ENCODE results near the gene RANBP3L. TPM values are rescaled to one million over a fixed set of nuclear protein-coding genes. Genes with fewer than 3 reads are reported as not detected.
"Not testable (repeated sequence)": the region's sequence is repeated elsewhere in the genome, so short reads cannot be mapped to it uniquely, and the experiment has no call there.

The RANBP3L gene
- total RNA-seq, 5 donors from 2014 or later (not counting 1 experiment from before 2014, with no cell fraction given) = not detected

DNA sequence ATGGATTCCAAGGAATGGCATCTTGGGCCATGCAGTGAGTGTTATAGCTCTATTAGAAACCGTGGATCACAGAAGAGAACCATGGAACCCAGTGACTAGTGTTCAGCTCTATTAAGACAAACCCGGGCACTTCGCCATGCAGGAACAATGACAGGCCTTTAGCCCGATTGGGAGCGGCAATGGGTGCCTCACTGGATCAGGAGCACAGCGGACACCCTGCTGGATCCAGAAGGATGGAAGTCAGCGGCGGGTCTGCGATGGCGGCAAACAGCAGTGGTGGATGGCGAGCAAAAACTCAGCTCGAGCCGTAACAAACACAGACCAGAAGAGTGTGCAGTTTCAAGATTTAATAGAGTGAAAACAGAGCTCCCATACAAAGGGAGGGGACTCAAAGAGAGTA is 31.0 kb upstream of the RANBP3L start:
- DNase-seq; H3K27me3 Mint-ChIP-seq; H3K4me3 Mint-ChIP-seq; H3K4me1 ChIP-seq (ENCODE audit: control insufficient read depth in 1 of 2, extremely low read depth in 1 of 2, insufficient read depth in 2 of 2, low read length in 2 of 2); H3K9me3 ChIP-seq; H3K27ac Mint-ChIP-seq; H3K36me3 ChIP-seq (ENCODE audit: control insufficient read depth in 2 of 2, extremely low read depth in 1 of 2, insufficient read depth in 1 of 2, low read length in 1 of 2); H3K27ac ChIP-seq (ENCODE audit: low read length); H3K9me3 Mint-ChIP-seq; CTCF ChIA-PET; H3K4me3 ChIP-seq (ENCODE audit: control insufficient read depth in 1 of 2, extremely low read depth in 1 of 2, low read length in 1 of 2); H3K4me1 Mint-ChIP-seq; H3K36me3 Mint-ChIP-seq; ATAC-seq (replicated peaks in 1 of 4): not testable (repeated sequence)
- peaks cover 0 to 12% of the 10 kb centered on the region in 2 experiments for H3K27me3 ChIP-seq (replicated peaks in 1 of 2; ENCODE audit: control insufficient read depth in 2 of 2, extremely low read depth in 1 of 2, insufficient read depth in 2 of 2, low read length in 1 of 2)
- 85% methylated on average over 10 of the region's 13 CpGs for WGBS (ENCODE audit: insufficient coverage)
- POLR2A ChIA-PET = interaction anchor here in 1 of 2 donors (0.6 kb wide), 1 partner anchor 962 kb away, joined by 3 read pairs; no protein-coding TSS in a partner anchor

DNA sequence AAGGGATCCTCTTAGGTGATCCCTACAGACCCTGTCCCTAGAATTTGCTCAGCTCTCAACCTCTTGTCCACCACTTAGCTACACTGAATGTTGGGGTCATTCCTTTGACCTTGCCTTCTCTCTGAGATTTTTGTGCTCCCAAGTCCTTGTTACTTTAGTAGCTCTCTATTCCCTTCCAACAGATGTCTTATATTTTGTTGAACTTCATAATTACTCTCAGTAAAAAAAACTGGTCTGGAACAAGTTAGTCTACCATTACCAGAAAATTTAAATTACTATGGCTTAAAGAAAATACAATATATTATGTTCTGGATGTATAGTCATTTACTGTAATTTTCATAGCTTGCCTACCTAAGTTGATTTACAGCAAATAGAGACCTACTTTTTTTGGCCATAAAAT is 23.5 kb upstream of the RANBP3L start:
- CTCF ChIA-PET = interaction anchor here in 1 of 2 donors (0.6 kb wide), 1 partner anchor 572 kb away, joined by 3 read pairs; no protein-coding TSS in a partner anchor
- peaks cover 2 to 3% (median 3%) of the 10 kb centered on the region in 3 donors for H3K9me3 Mint-ChIP-seq
- no peaks in the 10 kb centered on the region for H3K9me3 ChIP-seq
- no peaks in the 10 kb centered on the region for H3K36me3 Mint-ChIP-seq
- H3K4me1 ChIP-seq (ENCODE audit: control insufficient read depth in 1 of 2, extremely low read depth in 1 of 2, insufficient read depth in 2 of 2, low read length in 2 of 2) = no peaks in the 10 kb centered on the region
- no peaks in the 10 kb centered on the region for H3K4me1 Mint-ChIP-seq
- peaks cover 10 to 13% of the 10 kb centered on the region in 2 donors for H3K27me3 Mint-ChIP-seq
- no peak overlapping the region for H3K4me3 Mint-ChIP-seq
- H3K27ac Mint-ChIP-seq = no peak overlapping the region
- no peaks in the 10 kb centered on the region for H3K36me3 ChIP-seq (ENCODE audit: control insufficient read depth in 2 of 2, extremely low read depth in 1 of 2, insufficient read depth in 1 of 2, low read length in 1 of 2)
- H3K27me3 ChIP-seq (replicated peaks in 1 of 2; ENCODE audit: control insufficient read depth in 2 of 2, extremely low read depth in 1 of 2, insufficient read depth in 2 of 2, low read length in 1 of 2) = peaks cover 0 to 7% of the 10 kb centered on the region in 2 experiments
- H3K27ac ChIP-seq (ENCODE audit: low read length) = no peak overlapping the region
- no peak for DNase-seq
- no peak overlapping the region for H3K4me3 ChIP-seq (ENCODE audit: control insufficient read depth in 1 of 2, extremely low read depth in 1 of 2, low read length in 1 of 2)
- POLR2A ChIA-PET = no interaction called here
- ATAC-seq (replicated peaks in 1 of 4) = no peak

DNA sequence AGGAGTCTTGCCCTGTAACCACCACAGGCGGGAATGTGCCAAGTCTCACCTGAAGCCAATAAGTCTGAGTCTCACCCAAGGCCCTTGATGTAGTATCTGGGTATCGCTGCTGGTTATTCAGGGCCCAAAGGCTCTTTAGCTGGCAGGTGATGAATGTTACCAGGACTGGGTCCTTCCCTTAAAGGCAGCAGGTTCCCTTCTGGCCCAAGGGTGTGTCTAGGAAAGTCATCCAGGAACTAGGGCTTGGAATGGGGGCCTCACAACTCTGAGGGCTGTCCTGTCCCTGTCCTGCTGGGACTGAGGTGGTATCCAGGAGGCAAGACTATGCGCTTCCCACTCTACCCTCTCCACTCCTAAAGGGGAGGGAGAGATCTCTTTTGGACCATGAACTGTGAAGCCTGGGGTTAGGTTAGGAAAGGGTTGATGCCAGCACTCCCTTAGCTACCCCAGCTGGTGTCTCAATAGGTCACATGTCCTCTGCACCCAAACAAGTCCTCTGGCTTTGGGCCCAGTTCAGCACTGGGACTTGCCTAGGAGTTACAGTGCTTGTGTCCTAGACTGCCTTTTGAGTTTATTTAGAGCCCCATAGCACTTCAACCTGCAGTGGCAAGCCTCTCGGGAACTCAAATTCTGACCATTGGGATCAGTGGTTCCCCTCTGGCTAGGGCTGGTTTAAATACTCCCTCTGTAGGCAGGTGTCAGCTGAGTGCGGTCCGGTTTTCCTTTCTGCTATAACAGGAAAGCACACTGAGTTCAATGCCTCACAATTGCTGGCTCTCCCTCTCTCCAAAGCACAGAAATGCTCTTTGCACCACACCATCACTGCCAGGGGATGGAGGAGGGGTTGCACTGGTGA is 22.5 kb upstream of the RANBP3L start:
- peaks cover 10 to 22% of the 10 kb centered on the region in 2 donors for H3K27me3 Mint-ChIP-seq
- no peaks in the 10 kb centered on the region for H3K36me3 ChIP-seq (ENCODE audit: control insufficient read depth in 2 of 2, extremely low read depth in 1 of 2, insufficient read depth in 1 of 2, low read length in 1 of 2)
- no peak for DNase-seq
- H3K9me3 ChIP-seq = no peaks in the 10 kb centered on the region
- H3K27ac ChIP-seq (ENCODE audit: low read length) = no peak overlapping the region
- H3K27ac Mint-ChIP-seq = no peak overlapping the region
- H3K4me3 ChIP-seq (ENCODE audit: control insufficient read depth in 1 of 2, extremely low read depth in 1 of 2, low read length in 1 of 2) = no peak overlapping the region
- H3K9me3 Mint-ChIP-seq = peaks cover 2 to 3% (median 3%) of the 10 kb centered on the region in 3 donors
- no peak overlapping the region for H3K4me3 Mint-ChIP-seq
- POLR2A ChIA-PET = no interaction called here
- no peak for ATAC-seq (replicated peaks in 1 of 4)
- H3K4me1 Mint-ChIP-seq = no peaks in the 10 kb centered on the region
- CTCF ChIA-PET = no interaction called here
- no peaks in the 10 kb centered on the region for H3K4me1 ChIP-seq (ENCODE audit: control insufficient read depth in 1 of 2, extremely low read depth in 1 of 2, insufficient read depth in 2 of 2, low read length in 2 of 2)
- 64% methylated on average over 2 of the region's 6 CpGs for WGBS (ENCODE audit: insufficient coverage)
- no peaks in the 10 kb centered on the region for H3K36me3 Mint-ChIP-seq
- H3K27me3 ChIP-seq (replicated peaks in 1 of 2; ENCODE audit: control insufficient read depth in 2 of 2, extremely low read depth in 1 of 2, insufficient read depth in 2 of 2, low read length in 1 of 2) = peaks cover 0 to 7% of the 10 kb centered on the region in 2 experiments

DNA sequence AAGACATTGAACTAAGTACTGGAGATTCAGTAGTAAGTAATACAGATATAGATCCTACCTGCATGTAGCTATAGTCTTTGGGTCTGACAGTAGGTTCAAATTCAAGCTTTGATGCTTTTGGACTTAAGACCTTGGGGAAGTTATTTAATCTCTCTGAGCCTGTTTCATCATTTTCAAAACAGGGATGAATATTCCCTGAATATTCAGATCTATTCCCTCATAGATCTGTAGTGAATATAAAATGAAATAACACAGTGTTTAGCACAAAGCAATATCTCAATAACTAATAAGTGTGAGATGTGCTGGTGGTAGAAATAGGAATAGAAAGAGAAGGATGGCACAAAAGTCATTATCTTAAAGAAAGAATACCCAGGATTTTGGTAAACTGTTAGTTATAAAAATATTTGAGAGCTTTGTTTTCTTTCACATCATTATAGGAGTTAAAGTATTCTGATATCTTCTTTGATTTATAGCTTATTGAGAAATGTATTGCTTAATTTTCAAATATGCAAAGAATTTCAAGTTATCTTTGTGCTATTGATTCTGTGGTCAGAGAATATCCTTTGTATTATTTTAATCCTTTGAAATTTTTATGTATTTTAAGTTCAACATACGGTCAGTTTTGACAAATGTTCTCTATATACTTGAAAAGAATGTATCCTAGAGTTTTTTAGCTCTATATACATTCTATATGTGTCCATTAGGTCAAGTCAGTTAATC is 11.4 kb upstream of the RANBP3L start:
- Histone ChIP-seq H3K27ac (ENCODE audit: low read length) (no peak overlapping the region), H3K36me3 (ENCODE audit: control insufficient read depth in 2 of 2, extremely low read depth in 1 of 2, insufficient read depth in 1 of 2, low read length in 1 of 2) (no peaks in the 10 kb centered on the region), H3K27me3 (replicated peaks in 1 of 2; ENCODE audit: control insufficient read depth in 2 of 2, extremely low read depth in 1 of 2, insufficient read depth in 2 of 2, low read length in 1 of 2) (peaks cover 0 to 3% of the 10 kb centered on the region in 2 experiments), H3K4me1 (ENCODE audit: control insufficient read depth in 1 of 2, extremely low read depth in 1 of 2, insufficient read depth in 2 of 2, low read length in 2 of 2) (no peaks in the 10 kb centered on the region), H3K4me3 (ENCODE audit: control insufficient read depth in 1 of 2, extremely low read depth in 1 of 2, low read length in 1 of 2) (no peak overlapping the region), H3K9me3 (no peaks in the 10 kb centered on the region)
- no peak overlapping the region for H3K4me3 Mint-ChIP-seq
- peaks cover 0 to 6% (median 2%) of the 10 kb centered on the region in 3 donors for H3K9me3 Mint-ChIP-seq
- no peak overlapping the region for H3K27ac Mint-ChIP-seq
- ChIA-PET CTCF (no interaction called here), POLR2A (no interaction called here)
- H3K27me3 Mint-ChIP-seq = peaks cover 13 to 25% of the 10 kb centered on the region in 2 donors
- no CpG with 5 or more reads among the region's 1 CpG for WGBS (ENCODE audit: insufficient coverage)
- ATAC-seq (replicated peaks in 1 of 4) = no peak
- DNase-seq = no peak
- H3K4me1 Mint-ChIP-seq = no peaks in the 10 kb centered on the region
- H3K36me3 Mint-ChIP-seq = no peaks in the 10 kb centered on the region

DNA sequence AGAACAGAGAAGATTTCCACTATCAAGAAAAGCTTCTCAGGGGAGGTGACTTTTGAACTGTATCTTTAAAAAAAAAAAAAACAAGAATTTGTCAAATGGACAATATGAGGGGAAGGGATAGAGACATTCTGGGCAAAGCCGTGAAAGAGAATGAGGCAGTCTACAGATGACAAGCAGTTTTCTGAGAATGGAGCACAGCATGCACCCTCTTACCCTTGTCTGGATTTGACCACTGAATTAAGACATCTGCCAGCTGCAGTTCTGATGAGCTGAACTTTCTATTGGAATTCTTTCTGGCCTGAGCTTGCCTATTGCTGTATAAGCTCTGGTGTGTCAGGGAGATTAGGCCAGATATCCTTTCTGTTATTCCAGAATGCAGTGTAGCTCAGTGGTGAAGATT is 10.3 kb upstream of the RANBP3L start:
- Mint-ChIP-seq H3K27me3 (peaks cover 11 to 19% of the 10 kb centered on the region in 2 donors), H3K36me3 (no peaks in the 10 kb centered on the region), H3K4me3 (no peak overlapping the region), H3K4me1 (no peaks in the 10 kb centered on the region), H3K27ac (no peak overlapping the region), H3K9me3 (peaks cover 0 to 6% (median 2%) of the 10 kb centered on the region in 3 donors)
- Histone ChIP-seq H3K27me3 (replicated peaks in 1 of 2; ENCODE audit: control insufficient read depth in 2 of 2, extremely low read depth in 1 of 2, insufficient read depth in 2 of 2, low read length in 1 of 2) (peaks cover 0 to 3% of the 10 kb centered on the region in 2 experiments), H3K27ac (ENCODE audit: low read length) (no peak overlapping the region), H3K9me3 (no peaks in the 10 kb centered on the region), H3K4me1 (ENCODE audit: control insufficient read depth in 1 of 2, extremely low read depth in 1 of 2, insufficient read depth in 2 of 2, low read length in 2 of 2) (no peaks in the 10 kb centered on the region), H3K4me3 (ENCODE audit: control insufficient read depth in 1 of 2, extremely low read depth in 1 of 2, low read length in 1 of 2) (no peak overlapping the region), H3K36me3 (ENCODE audit: control insufficient read depth in 2 of 2, extremely low read depth in 1 of 2, insufficient read depth in 1 of 2, low read length in 1 of 2) (no peaks in the 10 kb centered on the region)
- POLR2A ChIA-PET = no interaction called here
- 50% methylated on average over 1 of the region's 1 CpG for WGBS (ENCODE audit: insufficient coverage)
- CTCF ChIA-PET = interaction anchor here in 1 of 2 donors (0.7 kb wide), 1 partner anchor 28 kb away, joined by 4 read pairs; no protein-coding TSS in a partner anchor
- no peak for DNase-seq
- ATAC-seq (replicated peaks in 1 of 4) = no peak

DNA sequence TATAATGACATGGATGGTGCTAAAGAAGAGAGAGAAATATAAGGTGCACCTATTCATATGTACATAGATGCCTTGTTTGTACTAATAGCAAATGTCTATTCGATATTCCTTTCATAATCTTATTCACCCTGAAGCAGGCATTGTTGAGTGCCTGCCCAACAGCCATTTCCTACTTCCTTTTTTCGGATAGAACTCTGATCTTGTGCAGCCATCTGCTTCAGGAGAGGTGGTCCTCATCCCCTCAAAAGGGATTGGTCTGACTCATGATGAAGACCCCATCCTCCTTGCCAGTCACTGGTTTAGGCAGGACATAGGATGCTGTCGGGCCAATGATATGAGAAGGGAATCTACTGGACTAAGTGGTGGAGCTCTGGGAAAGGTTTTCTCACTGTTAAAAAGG is 8.4 kb upstream of the RANBP3L start:
- no CpG with 5 or more reads among the region's 3 CpGs for WGBS (ENCODE audit: insufficient coverage)
- Mint-ChIP-seq H3K9me3 (peaks cover 0 to 6% (median 2%) of the 10 kb centered on the region in 3 donors), H3K4me3 (no peak overlapping the region), H3K4me1 (no peaks in the 10 kb centered on the region), H3K36me3 (no peaks in the 10 kb centered on the region), H3K27me3 (peaks cover 9 to 18% of the 10 kb centered on the region in 2 donors), H3K27ac (no peak overlapping the region)
- H3K27me3 ChIP-seq (replicated peaks in 1 of 2; ENCODE audit: control insufficient read depth in 2 of 2, extremely low read depth in 1 of 2, insufficient read depth in 2 of 2, low read length in 1 of 2) = peaks cover 0 to 3% of the 10 kb centered on the region in 2 experiments
- POLR2A ChIA-PET = no interaction called here
- H3K36me3 ChIP-seq (ENCODE audit: control insufficient read depth in 2 of 2, extremely low read depth in 1 of 2, insufficient read depth in 1 of 2, low read length in 1 of 2) = no peaks in the 10 kb centered on the region
- CTCF ChIA-PET = no interaction called here
- H3K4me3 ChIP-seq (ENCODE audit: control insufficient read depth in 1 of 2, extremely low read depth in 1 of 2, low read length in 1 of 2) = no peak overlapping the region
- ATAC-seq (replicated peaks in 1 of 4) = no peak
- no peak overlapping the region for H3K27ac ChIP-seq (ENCODE audit: low read length)
- no peak for DNase-seq
- no peaks in the 10 kb centered on the region for H3K9me3 ChIP-seq
- H3K4me1 ChIP-seq (ENCODE audit: control insufficient read depth in 1 of 2, extremely low read depth in 1 of 2, insufficient read depth in 2 of 2, low read length in 2 of 2) = no peaks in the 10 kb centered on the region

All from T-cell (primary cell).